C4-2B (cell line): Measurements from ENCODE around the gene SURF6.
"Not testable (repeated sequence)": the region's sequence is repeated elsewhere in the genome, so short reads cannot be mapped to it uniquely, and the experiment has no call there.

ENCODE experiments used
- H3K27ac ChIP-seq: fragments of 450-650 bp; 2 replicates; pipeline ENCODE4 v1.5.1; 2017
- ZFX ChIP-seq: fragments of 450-650 bp; IDR thresholded peaks from 2 replicates; pipeline ENCODE4 v1.6.1; 2017
- TF ChIP-seq, protein P1 (sequence below): fragments of 450-650 bp; conservative IDR thresholded peaks from 2 replicates; pipeline ENCODE4 v1.5.1; 2017; ENCODE audit warnings: mild to moderate bottlenecking

Gene SURF6

DNA sequence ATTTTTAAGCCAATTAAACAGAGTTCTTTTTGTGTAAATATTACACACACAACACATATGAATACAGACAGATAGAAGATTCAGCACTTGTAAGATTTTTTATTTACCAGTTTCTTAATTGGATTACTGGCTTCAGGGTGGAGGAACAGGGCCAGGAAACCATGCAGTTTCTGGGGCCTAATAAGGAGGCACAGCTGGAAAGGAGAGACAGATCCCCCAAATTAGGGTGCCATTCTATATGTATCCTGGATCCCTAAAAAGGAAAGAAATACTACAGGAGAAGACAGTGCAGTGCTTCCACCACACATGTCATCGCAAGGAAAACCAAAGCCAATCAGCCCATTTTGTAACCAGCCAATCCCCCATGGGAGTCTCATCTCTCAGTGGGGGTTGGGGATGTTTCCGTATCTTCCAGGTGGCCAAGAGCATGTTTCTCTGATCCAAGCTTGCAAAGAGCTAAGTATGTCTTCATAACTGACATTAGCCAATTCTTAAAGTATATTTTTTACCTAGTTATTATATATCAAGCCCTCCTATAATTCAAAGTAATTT lies 45.2 kb downstream of the SURF6 start:
- no peak overlapping the region for H3K27ac ChIP-seq
- no peak for TF ChIP-seq ZFX
- TF ChIP-seq, protein P1, sequence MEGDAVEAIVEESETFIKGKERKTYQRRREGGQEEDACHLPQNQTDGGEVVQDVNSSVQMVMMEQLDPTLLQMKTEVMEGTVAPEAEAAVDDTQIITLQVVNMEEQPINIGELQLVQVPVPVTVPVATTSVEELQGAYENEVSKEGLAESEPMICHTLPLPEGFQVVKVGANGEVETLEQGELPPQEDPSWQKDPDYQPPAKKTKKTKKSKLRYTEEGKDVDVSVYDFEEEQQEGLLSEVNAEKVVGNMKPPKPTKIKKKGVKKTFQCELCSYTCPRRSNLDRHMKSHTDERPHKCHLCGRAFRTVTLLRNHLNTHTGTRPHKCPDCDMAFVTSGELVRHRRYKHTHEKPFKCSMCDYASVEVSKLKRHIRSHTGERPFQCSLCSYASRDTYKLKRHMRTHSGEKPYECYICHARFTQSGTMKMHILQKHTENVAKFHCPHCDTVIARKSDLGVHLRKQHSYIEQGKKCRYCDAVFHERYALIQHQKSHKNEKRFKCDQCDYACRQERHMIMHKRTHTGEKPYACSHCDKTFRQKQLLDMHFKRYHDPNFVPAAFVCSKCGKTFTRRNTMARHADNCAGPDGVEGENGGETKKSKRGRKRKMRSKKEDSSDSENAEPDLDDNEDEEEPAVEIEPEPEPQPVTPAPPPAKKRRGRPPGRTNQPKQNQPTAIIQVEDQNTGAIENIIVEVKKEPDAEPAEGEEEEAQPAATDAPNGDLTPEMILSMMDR = no peak

DNA sequence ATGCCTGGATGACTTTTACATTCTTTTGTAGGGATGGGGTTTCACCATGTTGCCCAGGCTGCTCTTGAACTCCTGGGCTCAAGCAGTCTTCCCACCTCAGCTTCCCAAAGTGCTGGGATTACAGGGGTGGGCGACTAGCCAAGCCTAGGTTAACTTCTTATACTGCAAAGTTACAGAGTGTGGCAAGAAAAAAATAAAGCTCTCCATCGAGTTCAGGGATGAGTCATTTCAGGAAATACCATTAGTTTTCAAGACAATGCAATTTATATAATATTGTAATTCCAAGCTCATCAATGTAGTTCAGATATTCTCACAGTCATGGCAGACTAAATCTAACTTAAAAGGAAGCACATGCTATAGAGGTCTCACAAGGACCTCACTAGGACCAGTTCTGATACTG lies 49.5 kb downstream of the SURF6 start:
- H3K27ac ChIP-seq = no peak overlapping the region

DNA sequence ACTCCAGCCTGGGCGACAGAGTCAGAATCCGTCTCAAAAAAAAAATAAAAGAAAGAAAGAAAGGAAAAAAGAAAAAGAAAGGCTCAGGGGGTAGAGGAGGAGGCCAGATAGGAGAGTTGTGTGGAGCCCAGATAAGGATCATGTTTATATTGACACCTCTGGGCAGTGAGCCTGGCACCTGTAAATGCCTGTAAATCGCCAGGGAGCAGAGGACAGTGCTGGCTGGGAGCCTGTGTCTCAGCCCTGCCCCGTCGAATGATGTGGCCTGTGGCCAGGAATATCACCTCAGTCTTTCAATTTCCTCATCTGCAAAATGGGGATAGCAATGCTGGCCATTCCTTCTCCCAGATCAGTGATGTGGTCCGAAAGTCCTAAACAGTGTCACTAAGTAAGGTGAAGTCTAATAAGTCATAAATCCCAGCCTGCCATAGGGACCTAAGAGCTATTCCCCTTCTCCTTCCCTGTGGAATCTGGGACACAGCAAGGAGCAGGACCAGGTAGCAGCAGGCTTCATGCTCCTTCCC lies 50.7 kb downstream of the SURF6 start:
- TF ChIP-seq, protein P1 = no peak
- TF ChIP-seq ZFX = no peak
- no peak overlapping the region for H3K27ac ChIP-seq

More for the DNA sequence above, 49.5 kb downstream of the SURF6 start:
- no peak for TF ChIP-seq ZFX
- TF ChIP-seq, protein P1 = no peak

DNA sequence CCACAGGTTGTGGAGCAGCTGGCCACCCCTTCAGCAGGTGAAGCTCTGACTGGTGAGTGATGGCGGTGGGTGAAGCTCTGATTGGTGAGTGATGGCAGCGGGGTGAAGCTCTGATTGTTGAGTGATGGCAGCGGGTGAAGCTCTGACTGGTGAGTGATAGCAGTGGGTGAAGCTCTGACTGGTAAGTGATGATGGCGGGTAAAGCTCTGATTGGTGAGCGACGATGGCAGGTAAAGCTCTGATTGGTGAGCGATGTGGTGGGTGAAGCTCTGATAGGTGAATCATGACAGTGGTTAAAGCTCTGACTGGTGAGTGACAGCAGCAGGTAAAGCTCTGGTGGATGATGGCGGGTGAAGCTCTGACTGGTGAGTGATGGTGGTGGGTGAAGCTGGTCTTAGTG lies 51.6 kb downstream of the SURF6 start:
- H3K27ac ChIP-seq = no peak overlapping the region
- TF ChIP-seq, protein P1 = no peak
- no peak for TF ChIP-seq ZFX

DNA sequence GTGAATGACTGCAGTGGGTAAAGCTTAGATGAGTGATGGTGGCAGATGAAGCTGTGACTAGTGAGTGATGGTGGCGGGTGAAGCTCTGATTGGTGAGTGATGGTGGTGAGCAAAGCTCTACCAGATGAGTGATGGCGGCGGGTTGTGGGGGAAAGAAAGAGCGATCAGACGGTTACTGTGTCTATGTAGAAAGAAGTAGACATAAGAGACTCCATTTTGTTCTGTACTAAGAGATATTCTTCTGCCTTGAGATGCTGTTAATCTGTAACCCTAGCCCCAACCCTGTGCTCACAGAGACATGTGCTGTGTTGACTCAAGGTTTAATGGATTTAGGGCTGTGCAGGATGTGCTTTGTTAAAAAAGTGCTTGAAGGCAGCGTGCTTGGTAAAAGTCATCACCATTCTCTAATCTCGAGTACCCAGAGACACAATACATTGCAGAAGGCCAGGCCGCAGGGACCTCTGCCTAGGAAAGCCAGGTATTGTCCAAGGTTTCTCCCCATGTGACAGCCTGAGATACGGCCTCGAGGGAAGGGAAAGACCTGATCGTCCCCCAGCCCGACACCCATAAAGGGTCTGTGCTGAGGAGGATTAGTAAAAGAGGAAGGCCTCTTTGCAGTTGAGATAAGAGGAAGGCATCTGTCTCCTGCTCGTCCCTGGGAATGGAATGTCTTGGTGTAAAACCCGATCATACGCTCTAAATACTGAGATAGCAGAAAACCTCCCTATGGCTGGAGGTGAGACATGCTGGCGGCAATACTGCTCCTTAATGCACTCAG lies 52.5 kb downstream of the SURF6 start:
- not testable (repeated sequence) for H3K27ac ChIP-seq

DNA sequence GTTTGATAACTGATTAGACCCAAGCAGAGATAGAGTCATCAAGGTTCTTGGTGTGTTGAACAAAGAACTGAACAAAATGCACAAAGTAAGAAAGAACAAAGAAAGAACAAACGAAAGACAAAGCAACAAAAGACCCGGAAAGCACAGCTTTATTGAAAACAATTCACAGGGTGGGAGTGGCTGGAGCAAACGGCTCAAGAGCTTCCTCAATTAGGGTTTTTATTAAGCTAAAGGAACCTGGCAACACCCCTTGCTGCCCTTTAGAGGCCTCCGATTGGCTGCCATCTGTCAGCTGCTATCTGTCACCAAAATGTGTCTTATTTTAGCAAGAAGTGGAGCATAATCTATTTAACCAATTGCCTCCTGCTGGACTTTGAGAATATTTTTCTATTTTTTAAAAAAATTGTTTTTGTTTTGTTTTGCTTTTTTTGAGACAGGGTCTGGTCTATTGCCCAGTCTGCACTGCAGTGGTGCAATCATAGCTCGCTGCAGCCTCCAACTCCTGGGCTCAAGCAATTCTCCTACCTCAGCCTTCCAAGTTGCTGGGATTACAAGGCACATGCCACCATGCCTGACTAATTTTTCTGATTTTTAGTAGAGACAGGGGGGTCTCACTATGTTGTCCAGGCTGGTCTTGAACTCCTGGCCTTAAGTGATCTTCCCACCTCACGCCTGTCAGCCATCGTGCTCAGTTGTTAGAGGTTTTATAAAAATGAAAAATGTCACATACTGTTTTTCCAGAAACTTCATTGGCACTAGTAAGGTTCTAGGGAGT lies 53.3 kb downstream of the SURF6 start:
- no peak overlapping the region for H3K27ac ChIP-seq
- TF ChIP-seq, protein P1 = no peak
- TF ChIP-seq ZFX = no peak

DNA sequence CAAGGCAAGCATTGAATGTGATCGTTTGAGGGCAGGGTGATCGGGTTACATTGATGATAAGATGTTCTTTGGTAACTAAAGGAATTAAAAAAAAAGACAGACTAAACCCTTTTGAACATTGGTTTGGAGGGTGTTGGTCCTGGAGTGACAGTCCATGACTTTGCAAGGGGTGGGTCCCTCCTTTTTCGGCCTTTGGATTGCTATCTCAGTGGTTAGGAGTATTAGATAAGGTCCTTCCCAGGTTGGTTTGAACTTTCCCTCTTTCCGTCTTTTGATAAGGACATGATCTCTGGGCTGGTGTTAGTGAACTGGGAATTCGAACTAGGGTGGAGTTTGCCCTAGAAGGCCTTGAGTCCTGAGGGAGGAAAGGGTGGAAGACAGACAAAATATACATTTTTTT lies 55.6 kb downstream of the SURF6 start:
- H3K27ac ChIP-seq = no peak overlapping the region
- TF ChIP-seq ZFX = no peak
- TF ChIP-seq, protein P1 = no peak
